H1 (cell line): ENCODE results near the gene NEBL. TPM values are rescaled to one million over a fixed set of nuclear protein-coding genes. Genes with fewer than 3 reads are reported as not detected.

ENCODE experiments used
- CTCF ChIA-PET: fragments of 300-600 bp; sonication (Branson Sonifier 250); formaldehyde crosslinking; loops from one replicate; lab custom pipeline; 2021; ENCODE audit not compliant: partially characterized antibody; lab: Charles Lee
- POLR2A ChIA-PET: fragments of 300-600 bp; sonication (Branson Sonifier 250); formaldehyde crosslinking; loops from one replicate; lab custom pipeline; 2021; ENCODE audit warnings: inconsistent platforms; ENCODE audit not compliant: partially characterized antibody; lab: Charles Lee
- DNase-seq, 2 experiments: peaks; one replicate each; pipeline versions ENCODE4 v3.0.0 to v3.0.0-alpha.2; 2010 to 2022; ENCODE audit warnings: low spot score in 2 of 2, low read depth in 1 of 2, mixed read lengths in 1 of 2
- FAIRE-seq: peaks from 2 replicates; lab custom pipeline; 2011; peaks lifted over from hg19 to GRCh38; lab: Jason Lieb, UNC
- H2AFZ ChIP-seq: 2 replicates; pipeline ENCODE4 v1.8.1; 2012; ENCODE audit warnings: low read length, inconsistent platforms
- H2AK5ac ChIP-seq: 2 replicates; pipeline ENCODE4 v1.6.1; 2013; ENCODE audit warnings: low read depth, low read length
- H2BK120ac ChIP-seq: replicated peaks from 2 replicates; pipeline ENCODE3; 2013; ENCODE audit warnings: low read depth, low read length, inconsistent platforms
- H2BK12ac ChIP-seq: 2 replicates; pipeline ENCODE4 v1.6.1; 2013; ENCODE audit warnings: low read depth, low read length
- H2BK15ac ChIP-seq: 2 replicates; pipeline ENCODE4 v1.6.1; 2013; ENCODE audit warnings: low read length
- H2BK20ac ChIP-seq: 2 replicates; pipeline ENCODE4 v1.6.1; 2013; ENCODE audit warnings: low read length
- H2BK5ac ChIP-seq: 2 replicates; pipeline ENCODE4 v1.6.1; 2013; ENCODE audit warnings: low read depth, low read length
- H3K14ac ChIP-seq: 2 replicates; pipeline ENCODE4 v1.6.1; 2013; ENCODE audit warnings: inconsistent platforms; ENCODE audit not compliant: insufficient read length
- H3K18ac ChIP-seq: 2 replicates; pipeline ENCODE4 v1.6.1; 2013; ENCODE audit warnings: low read length; ENCODE audit errors: extremely low read depth
- H3K23ac ChIP-seq: 2 replicates; pipeline ENCODE4 v1.6.1; 2013; ENCODE audit warnings: inconsistent platforms; ENCODE audit not compliant: insufficient read length
- H3K23me2 ChIP-seq: 2 replicates; pipeline ENCODE4 v1.6.1; 2013; ENCODE audit warnings: low read depth, low read length
- H3K27ac ChIP-seq: 2 replicates; pipeline ENCODE4 v1.6.1; 2011; ENCODE audit warnings: low read depth, low read length, inconsistent platforms
- H3K27me3 ChIP-seq, 4 experiments: replicated peaks in 1 of 4; 1 replicate in 1 of 4; 2 replicates in 3 of 4; pipeline versions ENCODE4 v1.6.1 to v1.8.1; 2011 to 2013; ENCODE audit warnings: low read length in 3 of 4, mild to moderate bottlenecking in 3 of 4, inconsistent platforms in 2 of 4, mixed read lengths in 2 of 4, moderate library complexity in 1 of 4; ENCODE audit not compliant: control insufficient read depth in 3 of 4, insufficient read depth in 3 of 4; ENCODE audit errors: extremely low read depth in 1 of 4
- H3K36me3 ChIP-seq, 4 experiments: 2 replicates each; pipeline versions ENCODE4 v1.6.1 to v1.8.1; 2011 to 2013; ENCODE audit warnings: mild to moderate bottlenecking in 4 of 4, low read length in 3 of 4, moderate library complexity in 2 of 4, control low read depth in 1 of 4, inconsistent platforms in 1 of 4; ENCODE audit not compliant: insufficient read depth in 4 of 4, control insufficient read depth in 2 of 4
- H3K4ac ChIP-seq: replicated peaks from 2 replicates; pipeline ENCODE3; 2013; ENCODE audit warnings: low read length, low read depth, mixed read lengths, inconsistent platforms; ENCODE audit not compliant: insufficient read length
- H3K4me1 ChIP-seq, 4 experiments: replicated peaks in 1 of 4; 1 replicate in 1 of 4; 2 replicates in 3 of 4; pipeline versions ENCODE4 v1.6.1 to v1.8.1; 2011 to 2013; ENCODE audit warnings: low read length in 3 of 4, inconsistent platforms in 2 of 4, mixed read lengths in 1 of 4; ENCODE audit not compliant: insufficient read depth in 4 of 4, control insufficient read depth in 3 of 4
- H3K4me2 ChIP-seq, 2 experiments: 2 replicates each; pipeline versions ENCODE4 v1.6.1 to v1.8.1; 2011 to 2013; ENCODE audit warnings: low read depth in 2 of 2, low read length in 2 of 2, control low read depth in 1 of 2, inconsistent platforms in 1 of 2, mild to moderate bottlenecking in 1 of 2; ENCODE audit not compliant: insufficient read depth in 1 of 2
- H3K4me3 ChIP-seq, 4 experiments: fragments of 200-600, 300-600 bp in 1 of 4; sonication (generic), shearing (Covaris generic), sonication (Bioruptor Twin) in 1 of 4; 2 replicates each; pipeline versions ENCODE4 v1.5.1 to v1.8.1; 2011 to 2016; ENCODE audit warnings: low read length in 4 of 4, low read depth in 3 of 4, control low read depth in 2 of 4, inconsistent platforms in 2 of 4, mild to moderate bottlenecking in 2 of 4, mixed read lengths in 1 of 4, moderate library complexity in 1 of 4; ENCODE audit not compliant: insufficient read depth in 2 of 4; ENCODE audit errors: extremely low read depth in 1 of 4
- H3K56ac ChIP-seq: replicated peaks from 2 replicates; pipeline ENCODE3; 2013; ENCODE audit warnings: low read depth, mild to moderate bottlenecking, mixed read lengths, low read length, inconsistent platforms; ENCODE audit not compliant: insufficient read length
- H3K79me1 ChIP-seq: 2 replicates; pipeline ENCODE4 v1.6.1; 2013; ENCODE audit warnings: low read depth, low read length, control low read depth
- H3K79me2 ChIP-seq, 2 experiments: 2 replicates each; pipeline versions ENCODE4 v1.6.1 to v1.8.1; 2012 to 2013; ENCODE audit warnings: low read length in 2 of 2, mild to moderate bottlenecking in 2 of 2, inconsistent platforms in 1 of 2; ENCODE audit not compliant: insufficient read depth in 2 of 2, control insufficient read depth in 1 of 2
- H3K9ac ChIP-seq, 4 experiments: replicated peaks in 1 of 4; 1 replicate in 1 of 4; 2 replicates in 3 of 4; pipeline versions ENCODE4 v1.6.1 to v1.8.1; 2011 to 2013; ENCODE audit warnings: low read depth in 3 of 4, low read length in 3 of 4, control low read depth in 2 of 4, mild to moderate bottlenecking in 2 of 4, moderate library complexity in 2 of 4, inconsistent platforms in 1 of 4; ENCODE audit errors: extremely low read depth in 1 of 4
- H3K9me3 ChIP-seq, 2 experiments: 2 replicates each; pipeline versions ENCODE4 v1.6.1 to v1.8.1; 2012 to 2013; ENCODE audit warnings: mild to moderate bottlenecking in 2 of 2, moderate library complexity in 2 of 2, control low read depth in 1 of 2, inconsistent platforms in 1 of 2, low read depth in 1 of 2, low read length in 1 of 2, mixed read lengths in 1 of 2; ENCODE audit not compliant: insufficient read depth in 2 of 2
- H4K20me1 ChIP-seq, 2 experiments: replicated peaks in 1 of 2; 2 replicates each; pipeline versions ENCODE3 to v1.8.1; 2011 to 2013; ENCODE audit warnings: inconsistent platforms in 2 of 2, low read length in 2 of 2, mild to moderate bottlenecking in 1 of 2; ENCODE audit not compliant: insufficient read depth in 2 of 2, control insufficient read depth in 1 of 2
- H4K5ac ChIP-seq: 2 replicates; pipeline ENCODE4 v1.6.1; 2013; ENCODE audit warnings: low read length, low read depth, mixed read lengths, inconsistent platforms; ENCODE audit not compliant: insufficient read length
- H4K8ac ChIP-seq: 2 replicates; pipeline ENCODE4 v1.8.0; 2013; ENCODE audit warnings: mild to moderate bottlenecking, moderate library complexity, low read length, inconsistent platforms; ENCODE audit not compliant: insufficient read depth; ENCODE audit errors: extremely low read depth
- H4K91ac ChIP-seq: replicated peaks from 2 replicates; pipeline ENCODE3; 2013; ENCODE audit warnings: low read length, mixed read lengths, inconsistent platforms; ENCODE audit not compliant: insufficient read length
- BACH1 ChIP-seq: IDR thresholded peaks from 2 replicates; pipeline ENCODE4 v1.6.1; 2012; ENCODE audit warnings: low read length, improper control_type of control experiment
- CBX5 ChIP-seq: fragments of 300-800, 300-1000 bp; sonication (generic); IDR thresholded peaks from 2 replicates; pipeline ENCODE4 v1.7.1; 2016; ENCODE audit warnings: antibody characterized with exemption, low read length, low read depth
- KDM5A ChIP-seq: fragments of 200-600 bp; IDR thresholded peaks from 2 replicates; pipeline ENCODE4 v1.7.1; 2012; ENCODE audit warnings: mild to moderate bottlenecking, low read length, inconsistent platforms, mixed read lengths
- MAFK ChIP-seq: IDR thresholded peaks from 2 replicates; pipeline ENCODE4 v1.6.1; 2012; ENCODE audit warnings: low read depth, mild to moderate bottlenecking, improper control_type of control experiment, low read length
- SP2 ChIP-seq: IDR thresholded peaks from 2 replicates; pipeline ENCODE4 v1.6.1; 2012; ENCODE audit warnings: mild to moderate bottlenecking, low read length, inconsistent platforms
- TCF12 ChIP-seq: IDR thresholded peaks from 2 replicates; pipeline ENCODE4 v1.6.1; 2011; ENCODE audit warnings: low read depth, mild to moderate bottlenecking, low read length
- WGBS, 2 experiments: shearing (Covaris generic) in 1 of 2; methylation state at CpG; one replicate each; pipeline versions ENCODE4 v1.1.6 to v1.1.7; 2013 to 2015; ENCODE audit warnings: low lambda C conversion rate in 2 of 2, mixed read lengths in 2 of 2, inconsistent platforms in 1 of 2, low coverage in 1 of 2, missing lambda C conversion rate in 1 of 2; ENCODE audit not compliant: insufficient replicate concordance in 2 of 2, insufficient coverage in 1 of 2, insufficient read length in 1 of 2; ENCODE audit errors: extremely low coverage in 1 of 2, missing lambda C conversion rate in 1 of 2; 5-methylcytosine and 5-hydroxymethylcytosine counted together
- polyA plus RNA-seq, 7 experiments: library from polyadenylated mRNA; depleted of rRNA in 3 of 7; stranded (reverse) in 5 of 7; unstranded in 2 of 7; fragments of >200 nt in 5 of 7; fragments of 200-250 nt in 2 of 7; gene quantifications; 1 replicate in 5 of 7; 2 replicates in 1 of 7; 4 replicates in 1 of 7; pipeline versions ENCODE4 v1.2.1 to v1.2.3, GENCODE V29; 2011 to 2013; ENCODE audit warnings: missing spikeins in 2 of 7, mixed read lengths in 2 of 7
- total RNA-seq: library from RNA; stranded (reverse); fragmentation: NEBNext Ultra II Directional; extraction: Animal tissue kit (Norgen Biotek cat#: 25700); gene quantifications from 2 replicates; pipeline ENCODE4 v1.2.1, GENCODE V29; 2021

The NEBL gene
- total and polyA plus RNA-seq, 2 of the 8 experiments (the other 6 are each of a cell fraction or from before 2014, with no cell fraction given), result 7.5 to 10.5 TPM

- no peak overlapping the region for H4K5ac ChIP-seq
Observed at GRCh38 chr10:20834825-20835224, 62.3 kb downstream of the NEBL start.

More at GRCh38 chr10:20834825-20835224, 62.3 kb downstream of the NEBL start:
- Histone ChIP-seq H3K23me2 (no peaks in the 10 kb centered on the region), H3K27ac (no peak overlapping the region), H2AK5ac (no peak overlapping the region), H3K23ac (no peak overlapping the region), H3K56ac (no peak overlapping the region), H3K79me1 (no peaks in the 10 kb centered on the region), H4K91ac (no peak overlapping the region), H3K4me1 (no peaks in the 10 kb centered on the region), H3K18ac (no peak overlapping the region), H3K14ac (no peak overlapping the region), H2BK20ac (no peak overlapping the region), H3K9ac (no peak overlapping the region), H3K4me2 (no peak overlapping the region), H3K4me3 (no peak overlapping the region), H2BK12ac (no peak overlapping the region), H3K4ac (no peak overlapping the region), H2AFZ (no peak overlapping the region), H3K9me3 (no peaks in the 10 kb centered on the region), H4K8ac (no peak overlapping the region), H2BK5ac (no peak overlapping the region), H4K20me1 (no peaks in the 10 kb centered on the region), H3K36me3 (peaks cover 0 to 12% (median 3%) of the 10 kb centered on the region in 4 experiments; a peak in 4 of 8 replicates), H3K27me3 (peaks cover 0 to 1% (median 0%) of the 10 kb centered on the region in 4 experiments; a peak in 1 of 7 replicates), H2BK15ac (no peak overlapping the region), H3K79me2 (no peaks in the 10 kb centered on the region), H2BK120ac (no peak overlapping the region)
- 89% methylated on average over 2 of the region's 2 CpGs; no CpG with 5 or more reads in 1 of the 2 experiments for WGBS, 2 experiments
- TF ChIP-seq CBX5 (no peak), BACH1 (no peak), SP2 (no peak), MAFK (peak; percentile 68; the same call in 1 of the 2 replicates), KDM5A (no peak), TCF12 (no peak)
- no peak for DNase-seq
- no peak for FAIRE-seq
- POLR2A ChIA-PET, result no interaction called here
- CTCF ChIA-PET, result no interaction called here
